ENCODE measurements around the gene FBXO17. TPM values are rescaled to one million over a fixed set of nuclear protein-coding genes. Genes with fewer than 3 reads are reported as not detected.

The FBXO17 gene
- total and polyA plus RNA-seq, 4 experiments from 2014 or later: not detected

DNA sequence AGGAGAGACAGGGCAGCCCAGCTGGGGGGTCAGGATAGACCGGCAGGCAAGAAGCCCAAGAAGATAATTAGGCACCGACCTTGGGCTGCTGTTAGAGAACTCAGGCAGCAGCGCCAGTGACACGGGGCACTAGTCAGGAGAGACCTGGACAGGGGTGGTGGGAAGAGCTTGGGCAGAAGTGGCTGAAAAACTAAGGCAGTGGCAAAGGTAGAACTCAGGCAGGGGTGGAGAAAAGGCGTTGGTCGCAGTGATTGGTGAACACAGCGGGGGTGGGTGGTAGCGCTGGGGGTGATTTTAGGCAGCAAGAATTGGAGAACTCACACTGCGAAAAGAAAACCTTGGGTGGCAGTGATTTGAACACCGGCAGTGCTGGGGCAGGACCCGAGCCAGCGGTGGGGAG, 67.9 kb downstream of the FBXO17 start:
- H3K4me1 Mint-ChIP-seq: peaks cover 0 to 11% (median 4%) of the 10 kb centered on the region in 4 donors
- H3K4me3 Mint-ChIP-seq: no peak overlapping the region
- H3K36me3 ChIP-seq (ENCODE audit: insufficient read depth, low read length): peaks cover 20% of the 10 kb centered on the region
- H3K4me1 ChIP-seq (ENCODE audit: insufficient read depth, low read length): no peaks in the 10 kb centered on the region
- intact Hi-C loops (cut with micrococcal nuclease): no loop called here
- ChIA-PET POLR2A (ENCODE audit: partially characterized antibody) (no interaction called here), CTCF (ENCODE audit: partially characterized antibody) (no interaction called here)
- DNase-seq: no peak
- peak overlapping the region in 1 of 7 donors; percentile 18 for H3K27ac Mint-ChIP-seq
- peaks cover 25 to 44% of the 10 kb centered on the region in 2 donors for H3K36me3 Mint-ChIP-seq
- no peaks in the 10 kb centered on the region for H3K27me3 ChIP-seq (ENCODE audit: insufficient read depth, low read length)
- H3K9me3 Mint-ChIP-seq: no peaks in the 10 kb centered on the region
- no peak overlapping the region for H3K4me3 ChIP-seq (ENCODE audit: low read length in 2 of 2)
- H3K27ac ChIP-seq (ENCODE audit: low read depth, low read length): no peak overlapping the region
- no peaks in the 10 kb centered on the region for H3K9me3 ChIP-seq (ENCODE audit: control insufficient read depth in 1 of 2, low read length in 2 of 2)
- no peaks in the 10 kb centered on the region for H3K27me3 Mint-ChIP-seq

DNA sequence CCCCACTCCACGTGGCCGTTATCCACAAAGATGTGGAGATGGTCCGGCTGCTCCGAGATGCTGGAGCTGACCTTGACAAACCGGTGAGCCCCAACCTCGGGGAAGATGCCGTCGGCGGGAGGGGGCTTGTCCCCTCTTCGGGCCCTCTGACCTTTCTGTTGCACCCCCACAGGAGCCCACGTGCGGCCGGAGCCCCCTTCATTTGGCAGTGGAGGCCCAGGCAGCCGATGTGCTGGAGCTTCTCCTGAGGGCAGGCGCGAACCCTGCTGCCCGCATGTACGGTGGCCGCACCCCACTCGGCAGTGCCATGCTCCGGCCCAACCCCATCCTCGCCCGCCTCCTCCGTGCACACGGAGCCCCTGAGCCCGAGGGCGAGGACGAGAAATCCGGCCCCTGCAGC, 68.3 kb downstream of the FBXO17 start:
- ChIA-PET CTCF (ENCODE audit: partially characterized antibody) (no interaction called here), POLR2A (ENCODE audit: partially characterized antibody) (no interaction called here)
- Mint-ChIP-seq H3K4me3 (no peak overlapping the region), H3K27me3 (no peaks in the 10 kb centered on the region), H3K36me3 (peaks cover 25 to 44% of the 10 kb centered on the region in 2 donors), H3K9me3 (no peaks in the 10 kb centered on the region), H3K27ac (no peak overlapping the region), H3K4me1 (peaks cover 0 to 11% (median 4%) of the 10 kb centered on the region in 4 donors)
- DNase-seq: no peak
- no peaks in the 10 kb centered on the region for H3K9me3 ChIP-seq (ENCODE audit: control insufficient read depth in 1 of 2, low read length in 2 of 2)
- no peaks in the 10 kb centered on the region for H3K4me1 ChIP-seq (ENCODE audit: insufficient read depth, low read length)
- H3K4me3 ChIP-seq (ENCODE audit: low read length in 2 of 2): no peak overlapping the region
- intact Hi-C loops (cut with micrococcal nuclease): no loop called here
- no peaks in the 10 kb centered on the region for H3K27me3 ChIP-seq (ENCODE audit: insufficient read depth, low read length)
- peaks cover 20% of the 10 kb centered on the region for H3K36me3 ChIP-seq (ENCODE audit: insufficient read depth, low read length)
- H3K27ac ChIP-seq (ENCODE audit: low read depth, low read length): no peak overlapping the region

DNA sequence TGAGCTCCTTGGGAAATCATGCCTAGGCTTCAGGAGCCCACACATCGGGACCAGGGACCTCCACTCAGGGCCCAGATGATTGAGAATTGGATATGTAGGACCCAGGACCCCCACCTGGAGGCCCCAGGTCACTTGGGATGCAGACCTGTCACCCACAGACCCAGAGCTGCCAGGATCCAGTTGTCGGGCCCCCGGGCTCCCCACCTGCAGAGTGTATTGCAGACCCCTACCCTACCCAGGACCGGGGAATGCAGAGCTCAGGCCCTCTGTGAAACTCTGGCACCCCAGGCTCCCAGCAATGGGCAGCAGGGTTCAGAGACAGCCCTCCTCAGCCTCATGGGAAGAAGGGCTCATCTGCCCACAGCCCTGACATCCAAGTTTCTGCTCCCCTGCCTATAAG, 69.9 kb downstream of the FBXO17 start:
- Histone ChIP-seq H3K4me1 (ENCODE audit: insufficient read depth, low read length) (peaks cover 11% of the 10 kb centered on the region), H3K27ac (ENCODE audit: low read depth, low read length) (no peak overlapping the region), H3K27me3 (ENCODE audit: insufficient read depth, low read length) (no peaks in the 10 kb centered on the region), H3K4me3 (ENCODE audit: low read length in 2 of 2) (no peak overlapping the region), H3K9me3 (ENCODE audit: control insufficient read depth in 1 of 2, low read length in 2 of 2) (no peaks in the 10 kb centered on the region), H3K36me3 (ENCODE audit: insufficient read depth, low read length) (peaks cover 20% of the 10 kb centered on the region)
- Mint-ChIP-seq H3K27me3 (no peaks in the 10 kb centered on the region), H3K4me1 (peaks cover 7 to 24% (median 12%) of the 10 kb centered on the region in 4 donors), H3K4me3 (no peak overlapping the region), H3K9me3 (no peaks in the 10 kb centered on the region), H3K36me3 (peaks cover 24 to 41% of the 10 kb centered on the region in 2 donors), H3K27ac (peak overlapping the region in 1 of 7 donors; percentile 76)
- intact Hi-C loops (cut with micrococcal nuclease): no loop called here
- ChIA-PET POLR2A (ENCODE audit: partially characterized antibody) (no interaction called here), CTCF (ENCODE audit: partially characterized antibody) (interaction anchor here (1.7 kb wide), 1 partner anchor 24 kb away, joined by 9 read pairs; the partner anchor contains the start of genes MRPS12 and SARS2)
- no peak for DNase-seq

DNA sequence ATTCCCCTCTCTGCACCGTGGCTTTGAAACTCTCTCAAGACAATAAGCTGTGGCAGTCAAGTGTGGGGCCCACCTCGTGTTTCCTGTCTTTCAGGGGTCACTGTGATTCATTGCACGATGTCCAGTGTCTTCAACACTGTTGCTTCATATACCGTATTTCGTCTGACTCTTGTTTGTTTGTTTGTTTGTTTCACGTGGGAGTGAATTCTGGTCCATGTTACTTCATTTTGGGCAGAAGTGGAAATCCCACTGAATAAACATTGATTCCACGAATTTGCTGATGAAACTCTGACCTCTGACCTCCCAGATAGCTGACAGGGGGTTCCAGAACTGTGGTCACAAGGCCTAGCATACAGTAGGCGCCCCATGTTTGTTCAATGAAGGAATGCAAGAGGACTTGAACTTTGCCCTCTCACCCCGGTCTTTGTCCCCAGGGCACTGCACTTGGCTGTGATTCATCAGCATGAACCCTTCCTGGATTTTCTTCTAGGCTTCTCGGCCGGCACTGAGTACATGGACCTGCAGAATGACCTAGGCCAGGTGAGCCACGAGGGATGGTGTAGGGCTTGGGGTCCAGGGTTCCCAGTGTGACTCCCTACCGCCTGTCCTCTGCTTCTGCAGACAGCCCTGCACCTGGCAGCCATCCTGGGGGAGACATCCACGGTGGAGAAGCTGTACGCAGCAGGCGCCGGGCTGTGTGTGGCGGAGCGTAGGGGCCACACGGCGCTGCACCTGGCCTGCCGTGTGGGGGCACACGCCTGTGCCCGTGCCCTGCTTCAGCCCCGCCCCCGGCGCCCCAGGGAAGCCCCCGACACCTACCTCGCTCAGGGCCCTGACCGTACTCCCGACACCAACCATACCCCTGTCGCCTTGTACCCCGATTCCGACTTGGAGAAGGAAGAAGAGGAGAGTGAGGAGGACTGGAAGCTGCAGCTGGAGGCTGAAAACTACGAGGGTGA, 70.7 kb downstream of the FBXO17 start:
- no peak overlapping the region for H3K4me3 ChIP-seq (ENCODE audit: low read length in 2 of 2)
- Mint-ChIP-seq H3K36me3 (peaks cover 25 to 39% of the 10 kb centered on the region in 2 donors), H3K4me1 (peaks cover 12 to 29% (median 17%) of the 10 kb centered on the region in 4 donors), H3K4me3 (no peak overlapping the region), H3K27ac (peak overlapping the region in 4 of 7 donors; percentile 25 to 93 (median 66)), H3K27me3 (no peaks in the 10 kb centered on the region), H3K9me3 (no peaks in the 10 kb centered on the region)
- CTCF ChIA-PET (ENCODE audit: partially characterized antibody): interaction anchor here (1.7 kb wide), 1 partner anchor 25 kb away, joined by 9 read pairs; the partner anchor contains the start of genes MRPS12 and SARS2
- H3K9me3 ChIP-seq (ENCODE audit: control insufficient read depth in 1 of 2, low read length in 2 of 2): no peaks in the 10 kb centered on the region
- POLR2A ChIA-PET (ENCODE audit: partially characterized antibody): no interaction called here
- H3K27ac ChIP-seq (ENCODE audit: low read depth, low read length): no peak overlapping the region
- peaks cover 16% of the 10 kb centered on the region for H3K4me1 ChIP-seq (ENCODE audit: insufficient read depth, low read length)
- no peak for DNase-seq
- peaks cover 20% of the 10 kb centered on the region for H3K36me3 ChIP-seq (ENCODE audit: insufficient read depth, low read length)
- intact Hi-C loops (cut with micrococcal nuclease): no loop called here
- H3K27me3 ChIP-seq (ENCODE audit: insufficient read depth, low read length): no peaks in the 10 kb centered on the region

DNA sequence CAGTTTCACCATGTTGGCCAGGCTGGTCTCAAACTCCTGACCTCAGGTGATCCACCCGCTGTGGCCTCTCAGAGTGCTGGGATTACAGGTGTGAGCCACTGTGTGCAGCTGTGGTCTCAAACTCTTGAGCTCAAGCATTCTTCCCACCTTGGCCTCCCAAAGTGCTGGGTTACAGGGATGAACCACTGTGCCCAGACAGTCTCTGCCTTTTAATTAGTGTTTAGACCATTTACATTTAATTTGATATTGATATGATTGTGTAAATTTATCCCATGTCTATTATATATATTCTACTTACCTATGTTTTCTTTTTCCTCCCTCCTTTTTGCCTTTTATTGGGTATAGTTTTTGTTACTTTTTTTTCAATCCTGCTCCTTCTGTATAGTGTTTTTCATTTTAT, 73.9 kb downstream of the FBXO17 start:
- Histone ChIP-seq H3K27me3 (ENCODE audit: insufficient read depth, low read length) (no peaks in the 10 kb centered on the region), H3K4me3 (ENCODE audit: low read length in 2 of 2) (no peak overlapping the region), H3K27ac (ENCODE audit: low read depth, low read length) (no peak overlapping the region), H3K9me3 (ENCODE audit: control insufficient read depth in 1 of 2, low read length in 2 of 2) (no peaks in the 10 kb centered on the region), H3K36me3 (ENCODE audit: insufficient read depth, low read length) (peaks cover 10% of the 10 kb centered on the region), H3K4me1 (ENCODE audit: insufficient read depth, low read length) (peaks cover 34% of the 10 kb centered on the region)
- Mint-ChIP-seq H3K27ac (peak overlapping the region in 3 of 7 donors; percentile 60 to 91 (median 90)), H3K36me3 (peaks cover 17 to 26% of the 10 kb centered on the region in 2 donors), H3K9me3 (no peaks in the 10 kb centered on the region), H3K4me1 (peaks cover 17 to 58% (median 38%) of the 10 kb centered on the region in 4 donors), H3K27me3 (no peaks in the 10 kb centered on the region), H3K4me3 (peak overlapping the region in 7 of 8 donors; percentile 13 to 94 (median 58))
- DNase-seq: no peak
- ChIA-PET POLR2A (ENCODE audit: partially characterized antibody) (interaction anchor here (0.6 to 2.4 kb wide), 3 partner anchors 23 to 71 kb away, joined by 3 to 15 read pairs (median 3); partner anchors contain the start of gene RINL), CTCF (ENCODE audit: partially characterized antibody) (interaction anchor here (1.6 to 3.7 kb wide), 4 partner anchors 28 to 499 kb away, joined by 3 to 35 read pairs (median 9); partner anchors contain the start of genes FAM98C, MRPS12 and SARS2)
- intact Hi-C loops (cut with micrococcal nuclease): no loop called here

DNA sequence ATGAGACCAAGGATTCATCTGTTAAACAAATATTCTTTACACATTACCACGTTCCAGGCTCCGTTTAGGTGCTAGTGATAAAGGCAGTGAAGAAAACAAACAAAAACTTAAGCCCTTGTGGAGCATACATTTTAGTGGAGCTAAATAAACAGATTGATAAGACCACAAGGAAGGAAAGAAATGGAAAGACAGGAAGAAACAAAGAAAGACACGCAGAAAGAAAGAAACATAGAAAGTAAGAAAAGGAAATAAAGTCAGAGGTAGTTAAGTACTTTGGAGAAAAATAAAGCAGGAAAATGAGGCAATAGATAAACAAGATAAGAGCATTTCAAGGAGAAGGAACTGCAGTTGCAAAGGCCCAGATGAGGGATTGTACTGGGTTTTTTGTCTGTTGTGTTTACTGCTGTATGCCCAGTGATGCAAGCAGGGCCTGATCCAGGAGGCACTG, 74.8 kb downstream of the FBXO17 start:
- peaks cover 10% of the 10 kb centered on the region for H3K36me3 ChIP-seq (ENCODE audit: insufficient read depth, low read length)
- Mint-ChIP-seq H3K36me3 (peaks cover 15 to 25% of the 10 kb centered on the region in 2 donors), H3K27ac (peak overlapping the region; percentile 90 to 100 (median 99)), H3K4me3 (peak overlapping the region; percentile 52 to 98 (median 95)), H3K27me3 (no peaks in the 10 kb centered on the region), H3K4me1 (peaks cover 17 to 58% (median 38%) of the 10 kb centered on the region in 4 donors), H3K9me3 (no peaks in the 10 kb centered on the region)
- H3K4me3 ChIP-seq (ENCODE audit: low read length in 2 of 2): peak overlapping the region in 1 of 2 donors; percentile 68
- peak overlapping the region; percentile 99 for H3K27ac ChIP-seq (ENCODE audit: low read depth, low read length)
- ChIA-PET CTCF (ENCODE audit: partially characterized antibody) (interaction anchor here (1.3 to 3.7 kb wide), 6 partner anchors 29 to 498 kb away, joined by 4 to 35 read pairs (median 6); partner anchors contain the start of genes FAM98C, HNRNPL, MRPS12 and SARS2), POLR2A (ENCODE audit: partially characterized antibody) (interaction anchor here (1.0 to 3.0 kb wide), 11 partner anchors 22 to 535 kb away, joined by 3 to 18 read pairs (median 12); partner anchors contain the start of genes ECH1, FAM98C, HNRNPL and MRPS12)
- no peaks in the 10 kb centered on the region for H3K27me3 ChIP-seq (ENCODE audit: insufficient read depth, low read length)
- no peaks in the 10 kb centered on the region for H3K9me3 ChIP-seq (ENCODE audit: control insufficient read depth in 1 of 2, low read length in 2 of 2)
- DNase-seq: no peak
- intact Hi-C loops (cut with micrococcal nuclease): no loop called here
- H3K4me1 ChIP-seq (ENCODE audit: insufficient read depth, low read length): peaks cover 34% of the 10 kb centered on the region
